ENCODE data around the gene LSM3. TPM values are rescaled to one million over a fixed set of nuclear protein-coding genes. Genes with fewer than 3 reads are reported as not detected.

Gene LSM3
- total RNA-seq, 1 experiment from 2014 or later = 10.2 TPM

DNA sequence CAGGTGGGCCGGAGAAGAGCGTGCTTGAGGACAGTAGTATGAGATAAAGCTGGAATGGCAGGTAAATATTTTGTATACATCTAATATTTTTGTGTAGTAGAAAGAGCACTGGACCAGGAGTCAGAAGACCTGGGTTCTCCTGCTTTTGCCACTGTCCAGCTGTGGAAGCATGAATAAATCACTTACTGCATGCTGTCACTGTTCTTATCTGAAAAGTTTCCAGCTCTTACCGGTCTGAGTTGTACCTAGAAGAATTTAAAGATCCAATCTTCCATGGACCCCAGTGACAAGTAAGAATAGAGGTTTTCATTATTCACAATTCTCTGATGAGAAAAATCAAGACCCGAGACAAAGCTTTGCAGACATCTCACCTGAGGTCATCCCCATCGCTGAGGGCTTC lies 6.1 kb upstream of the LSM3 start:
- Mint-ChIP-seq H3K27ac (ENCODE audit: low read depth, unreplicated experiment) (no peak overlapping the region), H3K4me3 (ENCODE audit: unreplicated experiment) (no peak overlapping the region), H3K36me3 (ENCODE audit: insufficient read depth, unreplicated experiment) (peaks cover 71% of the 10 kb centered on the region), H3K9me3 (ENCODE audit: unreplicated experiment) (no peaks in the 10 kb centered on the region), H3K27me3 (ENCODE audit: insufficient read depth, unreplicated experiment) (no peaks in the 10 kb centered on the region), H3K4me1 (ENCODE audit: insufficient read depth, unreplicated experiment) (peaks cover 71% of the 10 kb centered on the region)
- TF ChIP-seq, protein P1, sequence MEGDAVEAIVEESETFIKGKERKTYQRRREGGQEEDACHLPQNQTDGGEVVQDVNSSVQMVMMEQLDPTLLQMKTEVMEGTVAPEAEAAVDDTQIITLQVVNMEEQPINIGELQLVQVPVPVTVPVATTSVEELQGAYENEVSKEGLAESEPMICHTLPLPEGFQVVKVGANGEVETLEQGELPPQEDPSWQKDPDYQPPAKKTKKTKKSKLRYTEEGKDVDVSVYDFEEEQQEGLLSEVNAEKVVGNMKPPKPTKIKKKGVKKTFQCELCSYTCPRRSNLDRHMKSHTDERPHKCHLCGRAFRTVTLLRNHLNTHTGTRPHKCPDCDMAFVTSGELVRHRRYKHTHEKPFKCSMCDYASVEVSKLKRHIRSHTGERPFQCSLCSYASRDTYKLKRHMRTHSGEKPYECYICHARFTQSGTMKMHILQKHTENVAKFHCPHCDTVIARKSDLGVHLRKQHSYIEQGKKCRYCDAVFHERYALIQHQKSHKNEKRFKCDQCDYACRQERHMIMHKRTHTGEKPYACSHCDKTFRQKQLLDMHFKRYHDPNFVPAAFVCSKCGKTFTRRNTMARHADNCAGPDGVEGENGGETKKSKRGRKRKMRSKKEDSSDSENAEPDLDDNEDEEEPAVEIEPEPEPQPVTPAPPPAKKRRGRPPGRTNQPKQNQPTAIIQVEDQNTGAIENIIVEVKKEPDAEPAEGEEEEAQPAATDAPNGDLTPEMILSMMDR (IDR thresholded peaks at IDR 0.05; ENCODE audit: unreplicated experiment) = no peak
- intact Hi-C loops (cut with micrococcal nuclease) = no loop called here
- ChIA-PET CTCF (interaction anchor here (0.6 to 1.8 kb wide), 2 partner anchors 30 to 1507 kb away, joined by 3 to 7 read pairs; no protein-coding TSS in a partner anchor), POLR2A (interaction anchor here (0.7 to 7.2 kb wide), 3 partner anchors 28 to 994 kb away, joined by 3 to 77 read pairs (median 4); partner anchors contain the start of genes CHCHD4 and TMEM43)
- BruUV-seq (replicated peaks) = no TSS peak
- DNase-seq (ENCODE audit: unreplicated experiment) = no peak

DNA sequence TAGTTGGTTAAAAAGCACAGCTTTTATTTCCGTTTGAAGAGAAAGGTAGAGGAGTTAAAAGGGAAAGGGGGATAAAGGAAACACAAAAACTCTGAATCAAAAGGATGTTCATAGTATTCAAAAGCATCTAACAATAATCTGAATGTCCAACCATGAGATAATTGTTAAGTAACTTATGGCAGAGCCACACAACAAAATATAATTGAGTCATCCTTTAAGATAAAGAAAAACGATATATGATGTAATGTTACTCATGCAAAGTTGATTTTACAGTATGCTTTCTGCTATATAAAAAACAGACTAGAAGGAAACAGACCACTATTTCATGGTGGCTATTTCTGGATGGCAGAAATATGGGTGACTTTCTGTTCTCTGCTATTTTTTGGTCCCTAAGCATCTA lies 4.1 kb upstream of the LSM3 start:
- no peaks in the 10 kb centered on the region for H3K27me3 Mint-ChIP-seq (ENCODE audit: insufficient read depth, unreplicated experiment)
- intact Hi-C loops (cut with micrococcal nuclease) = no loop called here
- no peak for DNase-seq (ENCODE audit: unreplicated experiment)
- ChIA-PET POLR2A (interaction anchor here (0.6 to 7.5 kb wide), 7 partner anchors 9 to 278 kb away, joined by 3 to 120 read pairs (median 4); partner anchors contain the start of genes CHCHD4 and TMEM43), CTCF (interaction anchor here (1.1 to 1.7 kb wide), 4 partner anchors 26 to 280 kb away, joined by 3 to 5 read pairs (median 5); no protein-coding TSS in a partner anchor)
- TF ChIP-seq, protein P1 (IDR thresholded peaks at IDR 0.05; ENCODE audit: unreplicated experiment) = no peak
- no TSS peak for BruUV-seq (replicated peaks)
- H3K27ac Mint-ChIP-seq (ENCODE audit: low read depth, unreplicated experiment) = peak overlapping the region; percentile 78
- peak overlapping the region; percentile 85 for H3K4me3 Mint-ChIP-seq (ENCODE audit: unreplicated experiment)
- H3K36me3 Mint-ChIP-seq (ENCODE audit: insufficient read depth, unreplicated experiment) = peaks cover 63% of the 10 kb centered on the region
- no peaks in the 10 kb centered on the region for H3K9me3 Mint-ChIP-seq (ENCODE audit: unreplicated experiment)
- H3K4me1 Mint-ChIP-seq (ENCODE audit: insufficient read depth, unreplicated experiment) = peaks cover 68% of the 10 kb centered on the region

DNA sequence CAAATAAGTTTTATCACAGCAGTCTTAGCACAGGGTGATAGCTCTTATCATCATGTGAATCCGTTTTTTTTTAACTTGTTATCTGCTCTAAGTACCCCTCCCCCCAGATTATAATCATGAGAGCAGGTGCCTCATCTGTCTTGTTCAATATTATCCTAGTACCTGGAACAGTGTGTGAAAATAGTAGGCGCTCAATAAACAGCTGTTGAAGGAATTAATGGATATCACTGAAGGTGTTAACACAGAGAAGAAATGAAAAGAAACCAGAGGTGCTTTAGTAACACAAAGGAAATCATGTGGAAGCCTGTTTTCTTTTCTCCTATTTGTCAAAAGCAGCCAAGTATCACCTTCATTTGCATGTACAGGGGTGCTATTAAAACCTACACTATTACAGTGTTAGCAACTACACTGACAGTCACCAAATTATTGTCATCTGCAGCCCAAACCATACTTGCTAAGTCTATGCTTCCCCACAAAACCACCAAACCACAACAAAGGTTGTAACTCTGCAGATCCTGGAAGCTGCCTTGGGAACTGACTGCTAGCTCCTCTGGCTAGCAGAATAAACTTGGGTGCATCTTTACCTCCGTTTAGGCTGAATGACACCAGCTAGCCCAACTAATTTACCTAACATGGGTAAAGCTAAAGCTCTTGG lies 3.1 kb upstream of the LSM3 start:
- H3K9me3 Mint-ChIP-seq (ENCODE audit: unreplicated experiment) = no peaks in the 10 kb centered on the region
- H3K27me3 Mint-ChIP-seq (ENCODE audit: insufficient read depth, unreplicated experiment) = no peaks in the 10 kb centered on the region
- BruUV-seq (replicated peaks) = no TSS peak
- ChIA-PET CTCF (interaction anchor here (0.6 to 1.7 kb wide), 7 partner anchors 27 to 281 kb away, joined by 3 to 5 read pairs (median 4); no protein-coding TSS in a partner anchor), POLR2A (interaction anchor here (0.7 to 7.5 kb wide), 9 partner anchors 8 to 284 kb away, joined by 3 to 120 read pairs (median 5); partner anchors contain the start of genes CHCHD4 and TMEM43)
- intact Hi-C loops (cut with micrococcal nuclease) = loop anchor here (5.0 kb wide), 1 partner anchor 33 kb away; no protein-coding TSS in a partner anchor
- peak overlapping the region; percentile 78 for H3K27ac Mint-ChIP-seq (ENCODE audit: low read depth, unreplicated experiment)
- peaks cover 65% of the 10 kb centered on the region for H3K4me1 Mint-ChIP-seq (ENCODE audit: insufficient read depth, unreplicated experiment)
- DNase-seq (ENCODE audit: unreplicated experiment) = no peak
- H3K4me3 Mint-ChIP-seq (ENCODE audit: unreplicated experiment) = peak overlapping the region; percentile 85
- peaks cover 52% of the 10 kb centered on the region for H3K36me3 Mint-ChIP-seq (ENCODE audit: insufficient read depth, unreplicated experiment)
- TF ChIP-seq, protein P1 (IDR thresholded peaks at IDR 0.05; ENCODE audit: unreplicated experiment) = no peak

DNA sequence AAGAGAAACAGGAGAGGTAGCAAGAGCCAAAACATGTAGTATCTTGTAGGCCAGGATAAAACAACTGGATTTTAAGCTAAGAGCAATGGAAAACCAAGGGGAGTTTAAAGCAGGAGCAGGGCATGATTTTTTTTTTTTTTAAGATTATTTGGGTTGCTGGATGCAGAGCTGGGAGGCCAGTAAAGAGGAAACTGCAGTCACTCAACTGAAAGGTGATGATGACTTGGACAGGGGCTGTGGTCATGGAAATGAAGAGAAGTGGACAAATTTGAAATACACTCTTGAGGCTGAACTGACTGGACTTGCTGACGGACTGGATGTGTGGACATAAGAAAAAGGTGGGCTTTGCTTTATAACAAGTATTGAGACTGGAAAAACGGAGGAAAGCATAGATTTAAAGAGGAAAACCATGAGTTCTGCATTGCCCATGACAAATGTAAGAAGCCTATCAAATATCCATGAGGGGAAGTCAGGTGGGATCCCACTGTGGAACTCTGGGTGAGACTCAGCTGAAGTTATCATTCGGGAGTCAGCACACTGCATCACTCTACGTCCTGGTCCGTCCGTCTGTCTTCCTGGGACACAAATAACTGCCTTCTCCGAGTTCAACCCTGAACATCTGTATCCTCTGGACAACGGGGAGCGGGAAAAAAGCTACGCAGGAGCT lies 904 bp upstream of the LSM3 start:
- Mint-ChIP-seq H3K4me1 (ENCODE audit: insufficient read depth, unreplicated experiment) (peaks cover 47% of the 10 kb centered on the region), H3K9me3 (ENCODE audit: unreplicated experiment) (no peaks in the 10 kb centered on the region), H3K4me3 (ENCODE audit: unreplicated experiment) (peak overlapping the region; percentile 85), H3K27me3 (ENCODE audit: insufficient read depth, unreplicated experiment) (no peaks in the 10 kb centered on the region), H3K36me3 (ENCODE audit: insufficient read depth, unreplicated experiment) (peaks cover 47% of the 10 kb centered on the region), H3K27ac (ENCODE audit: low read depth, unreplicated experiment) (peak overlapping the region; percentile 100)
- BruUV-seq (replicated peaks) = TSS peak; percentile 57
- DNase-seq (ENCODE audit: unreplicated experiment) = no peak
- ChIA-PET POLR2A (interaction anchor here (0.6 to 7.5 kb wide), 34 partner anchors 7 to 922 kb away, joined by 3 to 150 read pairs (median 6); partner anchors contain the start of genes CCDC174, CHCHD4, NR2C2 and SLC6A6), CTCF (interaction anchor here (1.1 to 1.7 kb wide), 6 partner anchors 10 to 744 kb away, joined by 3 to 10 read pairs (median 5); partner anchors contain the start of genes CHCHD4 and TMEM43)
- intact Hi-C loops (cut with micrococcal nuclease) = loop anchor here (1.0 to 5.0 kb wide), 3 partner anchors 35 to 281 kb away; partner anchors contain the start of gene TMEM43
- TF ChIP-seq, protein P1 (IDR thresholded peaks at IDR 0.05; ENCODE audit: unreplicated experiment) = no peak

Data from MCF 10A (cell line).